ENCODE measurements around the gene ITIH6. TPM values are rescaled to one million over a fixed set of nuclear protein-coding genes. Genes with fewer than 3 reads are reported as not detected.
"Not testable (repeated sequence)": the region's sequence is repeated elsewhere in the genome, so short reads cannot be mapped to it uniquely, and the experiment has no call there.

Gene ITIH6, protein sequence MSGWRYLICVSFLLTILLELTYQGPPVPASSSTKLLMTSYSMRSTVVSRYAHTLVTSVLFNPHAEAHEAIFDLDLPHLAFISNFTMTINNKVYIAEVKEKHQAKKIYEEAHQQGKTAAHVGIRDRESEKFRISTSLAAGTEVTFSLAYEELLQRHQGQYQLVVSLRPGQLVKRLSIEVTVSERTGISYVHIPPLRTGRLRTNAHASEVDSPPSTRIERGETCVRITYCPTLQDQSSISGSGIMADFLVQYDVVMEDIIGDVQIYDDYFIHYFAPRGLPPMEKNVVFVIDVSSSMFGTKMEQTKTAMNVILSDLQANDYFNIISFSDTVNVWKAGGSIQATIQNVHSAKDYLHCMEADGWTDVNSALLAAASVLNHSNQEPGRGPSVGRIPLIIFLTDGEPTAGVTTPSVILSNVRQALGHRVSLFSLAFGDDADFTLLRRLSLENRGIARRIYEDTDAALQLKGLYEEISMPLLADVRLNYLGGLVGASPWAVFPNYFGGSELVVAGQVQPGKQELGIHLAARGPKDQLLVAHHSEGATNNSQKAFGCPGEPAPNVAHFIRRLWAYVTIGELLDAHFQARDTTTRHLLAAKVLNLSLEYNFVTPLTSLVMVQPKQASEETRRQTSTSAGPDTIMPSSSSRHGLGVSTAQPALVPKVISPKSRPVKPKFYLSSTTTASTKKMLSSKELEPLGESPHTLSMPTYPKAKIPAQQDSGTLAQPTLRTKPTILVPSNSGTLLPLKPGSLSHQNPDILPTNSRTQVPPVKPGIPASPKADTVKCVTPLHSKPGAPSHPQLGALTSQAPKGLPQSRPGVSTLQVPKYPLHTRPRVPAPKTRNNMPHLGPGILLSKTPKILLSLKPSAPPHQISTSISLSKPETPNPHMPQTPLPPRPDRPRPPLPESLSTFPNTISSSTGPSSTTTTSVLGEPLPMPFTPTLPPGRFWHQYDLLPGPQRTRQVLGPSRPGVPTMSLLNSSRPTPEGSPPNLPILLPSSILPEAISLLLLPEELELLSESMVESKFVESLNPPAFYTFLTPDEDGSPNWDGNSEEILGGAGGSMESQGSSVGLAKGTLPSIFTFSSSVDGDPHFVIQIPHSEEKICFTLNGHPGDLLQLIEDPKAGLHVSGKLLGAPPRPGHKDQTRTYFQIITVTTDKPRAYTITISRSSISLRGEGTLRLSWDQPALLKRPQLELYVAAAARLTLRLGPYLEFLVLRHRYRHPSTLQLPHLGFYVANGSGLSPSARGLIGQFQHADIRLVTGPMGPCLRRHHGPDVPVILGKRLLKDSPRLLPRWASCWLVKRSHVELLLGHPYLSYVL
- not detected in 2 replicates for total RNA-seq (2014; rRNA removed; shearing (Covaris generic))

DNA sequence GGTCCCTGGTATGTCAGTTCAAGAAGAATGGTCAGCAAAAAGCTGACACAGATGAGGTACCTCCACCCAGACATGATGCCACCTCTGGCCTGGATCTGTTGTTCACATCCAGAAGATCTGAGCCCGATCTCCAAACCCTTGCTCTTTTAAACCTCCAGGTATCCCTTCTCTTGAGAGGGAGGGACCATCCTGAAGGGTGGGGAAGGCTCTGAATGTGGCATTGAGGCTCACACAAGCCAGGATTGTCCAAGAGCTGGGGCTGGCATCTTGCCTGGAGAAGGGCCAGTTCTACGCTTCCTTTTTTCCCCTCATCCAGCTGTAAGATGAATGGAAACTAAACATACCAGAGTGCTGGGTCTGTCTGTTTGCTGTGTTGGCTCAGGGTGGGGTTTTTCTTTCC, at the start of gene ITIH6:
Gene ITIH6, minus strand, starts transcription at position 119 of the 400 bp plus-strand sequence. Its CDS starts 45 bp downstream, at position 74.
- DNase-seq (ENCODE audit: low spot score) = no peak

DNA sequence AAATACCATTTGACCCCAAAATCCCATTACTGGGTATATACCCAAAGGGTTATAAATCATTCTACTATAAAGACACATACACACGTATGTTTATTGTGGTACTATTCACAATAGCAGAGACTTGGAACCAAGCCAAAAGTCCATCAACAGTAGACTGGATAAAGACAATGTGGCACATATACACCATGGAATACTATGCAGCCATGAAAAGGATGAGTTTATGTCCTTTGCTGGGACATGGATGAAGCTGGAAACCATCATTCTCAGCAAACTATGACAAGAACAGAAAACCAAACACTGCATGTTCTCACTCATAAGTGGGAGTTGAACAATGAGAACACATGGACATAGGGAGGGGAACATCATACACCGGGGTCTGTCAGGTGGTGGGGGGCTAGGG, 49.6 kb upstream of the ITIH6 start:
- DNase-seq (ENCODE audit: low spot score) = not testable (repeated sequence)

GRCh38 chrX:54843050-54843449, 45.0 kb upstream of the ITIH6 start:
- DNase-seq (ENCODE audit: low spot score) = no peak

DNA sequence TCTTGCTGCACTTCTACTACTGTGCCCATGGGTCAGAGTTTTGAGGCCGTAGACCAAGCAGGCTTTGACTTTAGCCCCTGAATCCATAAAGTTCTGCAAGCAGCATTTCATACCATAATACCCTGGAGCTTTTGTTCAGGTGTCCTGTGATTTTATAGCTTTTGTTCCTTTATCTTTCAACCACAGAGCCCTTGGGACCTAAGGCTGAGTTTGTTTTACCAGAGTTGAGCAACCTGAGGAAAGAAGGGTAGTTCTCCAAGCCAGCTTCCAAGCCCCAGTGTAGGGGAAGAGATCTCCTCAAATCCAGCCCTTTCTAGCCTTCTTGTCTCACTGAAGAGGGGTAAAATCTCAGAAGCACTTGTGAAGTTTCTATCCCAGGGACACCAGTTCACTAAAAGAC, 44.6 kb upstream of the ITIH6 start:
- no peak for DNase-seq (ENCODE audit: low spot score)

DNA sequence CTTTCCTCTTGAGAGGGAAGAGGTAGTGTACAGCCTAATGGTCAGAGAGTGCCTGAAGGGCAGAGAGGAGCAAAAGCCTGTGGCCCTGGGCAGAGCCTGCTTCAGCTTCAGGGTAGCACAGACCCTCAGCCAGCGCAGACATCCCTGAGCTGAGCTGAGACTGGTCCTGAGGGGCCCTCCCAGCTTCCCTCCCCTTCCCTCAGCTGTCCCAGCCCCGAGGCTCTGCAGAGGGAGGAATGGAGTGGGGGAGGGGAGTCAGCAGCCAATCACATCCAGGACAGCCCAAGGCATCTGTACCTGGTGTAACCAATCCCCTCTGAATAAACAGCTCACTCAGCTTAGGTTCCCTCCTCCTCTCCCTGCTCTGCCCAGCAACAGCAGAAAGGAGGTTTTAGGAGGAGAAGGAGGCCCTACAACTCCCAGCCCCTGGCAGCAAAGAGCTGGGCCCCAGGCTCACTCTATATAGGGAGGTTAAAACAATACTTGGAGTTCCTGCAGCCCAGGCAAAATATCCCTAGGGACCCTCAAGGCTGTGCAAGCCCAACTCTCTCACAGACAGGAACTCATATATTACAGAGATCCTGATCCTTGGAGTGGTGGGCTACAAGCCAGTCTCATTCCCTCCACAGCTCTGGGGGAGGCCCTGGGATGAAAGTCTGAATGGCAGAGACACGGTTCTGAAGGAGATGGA, 43.3 kb upstream of the ITIH6 start:
- DNase-seq (ENCODE audit: low spot score) = not testable (repeated sequence)

DNA sequence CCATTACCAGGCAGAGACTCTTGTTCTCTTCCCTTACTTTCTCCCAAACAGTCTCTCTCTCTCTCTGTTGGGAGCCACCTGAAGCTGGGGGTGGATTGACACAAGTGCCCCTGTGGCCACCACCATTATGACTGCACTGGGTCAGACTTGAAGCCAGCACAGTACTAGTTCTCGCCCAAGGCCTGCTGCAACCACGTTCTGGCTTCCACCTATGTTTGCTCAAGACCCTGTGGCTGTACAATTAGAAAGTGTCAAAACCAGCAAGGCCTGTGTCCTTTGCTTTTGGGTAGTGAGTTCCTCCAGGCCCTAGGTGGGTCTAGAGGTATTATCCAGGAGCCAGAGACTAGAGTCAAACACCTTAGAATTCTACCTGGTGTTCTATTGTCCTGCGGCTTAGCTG, 40.5 kb upstream of the ITIH6 start:
- DNase-seq (ENCODE audit: low spot score) = no peak

GRCh38 chrX:54826598-54826997, 28.5 kb upstream of the ITIH6 start:
- no peak for DNase-seq (ENCODE audit: low spot score)

- no peak for DNase-seq (ENCODE audit: low spot score)
These were observed 27.8 kb upstream of the ITIH6 start for GRCh38 chrX:54825716-54826438.

- no peak for DNase-seq (ENCODE audit: low spot score)
These were observed 26.7 kb upstream of the ITIH6 start for GRCh38 chrX:54824722-54825121.

DNA sequence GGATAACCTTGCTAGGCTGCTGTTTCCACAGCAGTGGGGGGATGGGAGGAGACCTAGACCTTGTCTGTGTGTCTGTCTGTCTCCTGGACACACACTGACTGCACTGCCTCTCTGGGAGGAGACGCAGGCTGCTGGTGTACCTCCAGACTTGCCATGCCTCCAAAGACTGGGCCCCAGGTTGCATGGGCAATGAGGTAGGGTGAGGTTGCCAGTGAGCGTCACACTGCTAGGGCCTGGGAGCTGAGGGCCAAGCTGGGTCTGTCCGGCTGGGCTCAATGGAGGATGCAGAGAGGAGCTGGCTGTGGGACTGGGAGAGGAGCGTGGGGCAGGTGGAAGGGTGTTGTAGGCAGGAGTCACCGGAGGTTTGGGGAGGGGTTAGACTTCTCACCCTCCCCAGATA, 26.1 kb upstream of the ITIH6 start:
- DNase-seq (ENCODE audit: low spot score) = no peak

GRCh38 chrX:54821310-54821709, 23.3 kb upstream of the ITIH6 start:
- DNase-seq (ENCODE audit: low spot score) = no peak

- DNase-seq (ENCODE audit: low spot score) = no peak
These were observed 22.7 kb upstream of the ITIH6 start for GRCh38 chrX:54820737-54821136.

- DNase-seq (ENCODE audit: low spot score) = no peak
These were observed 21.1 kb upstream of the ITIH6 start for GRCh38 chrX:54819201-54819600.

GRCh38 chrX:54818221-54818620, 20.2 kb upstream of the ITIH6 start:
- no peak for DNase-seq (ENCODE audit: low spot score)

DNA sequence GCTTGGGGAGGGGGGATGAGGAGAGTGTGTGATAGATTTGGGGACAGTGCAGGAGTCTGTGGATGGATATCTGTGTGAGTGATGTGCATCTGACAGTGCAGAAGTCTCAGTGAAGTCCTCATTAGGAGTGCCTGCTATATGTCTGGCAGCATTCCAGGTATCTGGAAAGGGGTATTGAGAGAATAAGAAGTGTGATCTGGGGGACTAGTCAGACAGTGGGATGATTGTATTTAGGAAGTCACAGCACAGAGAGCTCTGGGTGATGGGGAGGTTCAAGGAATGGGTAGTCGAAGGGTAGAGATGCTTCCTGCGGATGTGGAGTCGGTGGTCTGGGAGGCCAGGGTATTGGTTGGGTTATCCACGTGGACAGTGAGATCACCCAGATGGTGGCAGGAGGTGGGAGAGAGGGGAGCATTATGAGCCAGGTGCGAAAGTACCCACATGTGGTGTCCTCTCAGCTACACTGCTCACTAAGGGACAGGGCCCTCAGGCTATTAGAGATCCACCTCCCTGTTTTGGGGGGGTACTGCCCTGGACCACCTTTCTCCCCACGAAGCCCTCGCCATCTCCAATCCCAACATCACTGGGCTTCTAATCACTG, 19.3 kb upstream of the ITIH6 start:
- no peak for DNase-seq (ENCODE audit: low spot score)

- no peak for DNase-seq (ENCODE audit: low spot score)
These were observed 14.3 kb upstream of the ITIH6 start for GRCh38 chrX:54812306-54812705.

- no peak for DNase-seq (ENCODE audit: low spot score)
These were observed 13.3 kb upstream of the ITIH6 start for GRCh38 chrX:54811301-54811885.

- DNase-seq (ENCODE audit: low spot score) = no peak
These were observed 12.5 kb upstream of the ITIH6 start for GRCh38 chrX:54810532-54810931.

GRCh38 chrX:54808605-54809483, 10.8 kb upstream of the ITIH6 start:
- DNase-seq (ENCODE audit: low spot score) = peak; percentile 97

Data from H4 (cell line).